NCI-H187 treated with DMSO at 0.1 percent for 48 hours (cell line): ENCODE data around the gene SLC25A27.
"Not testable (repeated sequence)": the region's sequence is repeated elsewhere in the genome, so short reads cannot be mapped to it uniquely, and the experiment has no call there.

Experiments
- DNase-seq: peaks from one replicate; lab custom pipeline; 2025; lab: John Stamatoyannopoulos, UW

SLC25A27 gene, protein sequence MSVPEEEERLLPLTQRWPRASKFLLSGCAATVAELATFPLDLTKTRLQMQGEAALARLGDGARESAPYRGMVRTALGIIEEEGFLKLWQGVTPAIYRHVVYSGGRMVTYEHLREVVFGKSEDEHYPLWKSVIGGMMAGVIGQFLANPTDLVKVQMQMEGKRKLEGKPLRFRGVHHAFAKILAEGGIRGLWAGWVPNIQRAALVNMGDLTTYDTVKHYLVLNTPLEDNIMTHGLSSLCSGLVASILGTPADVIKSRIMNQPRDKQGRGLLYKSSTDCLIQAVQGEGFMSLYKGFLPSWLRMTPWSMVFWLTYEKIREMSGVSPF

DNA sequence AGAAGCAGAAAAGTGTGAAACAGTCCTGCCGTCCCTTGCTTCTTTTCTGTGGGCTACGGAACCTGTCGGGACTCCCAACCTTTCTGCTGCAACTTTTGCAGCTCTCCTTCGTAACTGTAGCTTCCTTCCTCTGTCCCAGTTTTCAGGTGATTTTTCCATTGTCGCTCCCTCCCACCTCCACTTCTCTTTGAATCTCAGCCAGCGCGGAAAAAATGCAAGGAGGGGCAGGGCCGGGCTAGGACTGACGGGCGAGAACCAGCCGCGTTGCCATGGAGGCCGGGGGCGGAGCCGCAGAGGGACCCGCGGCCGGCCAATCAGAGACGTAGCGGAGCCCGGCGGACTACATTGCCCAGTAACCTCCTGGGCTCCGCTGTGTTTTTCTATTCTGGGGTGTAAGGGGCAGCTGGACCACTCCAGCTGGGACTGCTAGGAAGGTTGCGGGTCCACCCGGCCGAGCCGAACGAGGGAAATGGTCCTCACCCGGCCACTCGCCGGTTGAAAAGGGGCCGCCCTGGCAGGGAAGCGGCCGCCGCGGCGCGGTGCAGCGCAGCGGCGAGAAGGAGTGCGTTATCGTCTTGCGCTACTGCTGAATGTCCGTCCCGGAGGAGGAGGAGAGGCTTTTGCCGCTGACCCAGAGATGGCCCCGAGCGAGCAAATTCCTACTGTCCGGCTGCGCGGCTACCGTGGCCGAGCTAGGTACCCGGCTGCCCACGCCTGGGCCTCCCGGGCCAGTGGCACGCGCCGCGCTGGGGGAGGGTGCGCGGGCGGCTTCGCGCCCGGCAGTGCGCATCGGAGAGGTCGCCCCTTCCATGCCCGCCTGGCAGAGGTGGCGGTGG lies at the start of gene SLC25A27, which contains the start of gene CYP39A1:
Gene SLC25A27, plus strand, starts transcription at position 373 of the 836 bp plus-strand sequence. Its CDS starts 218 bp downstream, at position 591.
Gene CYP39A1, minus strand, starts transcription at position 216 of the 836 bp plus-strand sequence. CDS start 236 bp downstream, outside the sequence.
- peak; percentile 59 for DNase-seq

DNA sequence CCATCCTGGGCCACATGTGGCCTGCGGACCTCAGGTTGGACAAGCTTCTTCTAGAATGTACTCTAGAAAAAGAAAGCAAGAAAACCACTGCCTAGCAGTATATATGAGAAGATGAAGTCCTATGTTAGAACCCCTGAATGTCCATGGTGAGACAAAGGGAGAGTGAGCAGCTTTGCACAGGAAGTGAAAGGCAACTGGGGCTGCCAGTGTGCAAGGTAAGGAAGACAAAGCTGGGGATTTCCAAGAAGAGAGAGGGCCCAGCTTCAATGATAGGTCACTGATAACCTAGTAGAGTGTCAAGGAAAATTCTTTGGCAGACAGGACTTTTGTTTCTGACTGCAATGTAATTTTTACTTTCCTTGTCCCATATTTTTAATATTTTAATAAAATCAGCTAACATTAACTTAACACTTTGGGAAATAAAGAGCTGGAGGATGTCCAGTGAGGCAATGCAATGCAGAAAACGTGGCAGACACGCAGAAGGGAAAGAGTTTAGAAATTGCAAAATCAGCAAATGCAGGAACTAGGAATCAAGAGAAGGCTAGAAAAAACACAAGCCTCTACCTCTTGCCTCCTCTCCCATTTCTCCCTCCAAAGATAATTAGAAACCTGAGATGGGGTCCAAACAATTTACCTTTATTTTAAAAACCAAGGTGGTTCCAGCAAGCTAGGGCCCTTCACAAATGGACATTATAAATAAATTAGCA lies 47.5 kb upstream of the SLC25A27 start:
- no peak for DNase-seq

DNA sequence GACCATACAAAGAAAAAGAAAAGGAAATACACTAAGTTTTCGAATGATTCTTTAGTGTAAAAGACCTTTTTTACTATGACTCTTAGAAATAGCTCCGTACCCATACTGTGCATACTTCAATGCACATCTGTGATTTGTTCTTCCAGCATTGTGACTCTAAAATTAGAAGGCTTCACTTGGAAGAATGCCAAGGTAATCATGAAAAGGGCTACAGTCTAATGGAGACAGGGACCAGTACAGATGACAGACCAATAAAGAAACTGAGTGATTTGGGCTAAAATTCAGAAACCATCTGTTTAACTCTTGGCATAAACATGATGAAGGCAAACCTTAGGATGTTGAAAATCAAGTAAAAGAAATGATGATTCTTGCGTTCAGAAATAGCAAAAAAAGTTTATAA lies 46.4 kb upstream of the SLC25A27 start:
- DNase-seq = no peak

DNA sequence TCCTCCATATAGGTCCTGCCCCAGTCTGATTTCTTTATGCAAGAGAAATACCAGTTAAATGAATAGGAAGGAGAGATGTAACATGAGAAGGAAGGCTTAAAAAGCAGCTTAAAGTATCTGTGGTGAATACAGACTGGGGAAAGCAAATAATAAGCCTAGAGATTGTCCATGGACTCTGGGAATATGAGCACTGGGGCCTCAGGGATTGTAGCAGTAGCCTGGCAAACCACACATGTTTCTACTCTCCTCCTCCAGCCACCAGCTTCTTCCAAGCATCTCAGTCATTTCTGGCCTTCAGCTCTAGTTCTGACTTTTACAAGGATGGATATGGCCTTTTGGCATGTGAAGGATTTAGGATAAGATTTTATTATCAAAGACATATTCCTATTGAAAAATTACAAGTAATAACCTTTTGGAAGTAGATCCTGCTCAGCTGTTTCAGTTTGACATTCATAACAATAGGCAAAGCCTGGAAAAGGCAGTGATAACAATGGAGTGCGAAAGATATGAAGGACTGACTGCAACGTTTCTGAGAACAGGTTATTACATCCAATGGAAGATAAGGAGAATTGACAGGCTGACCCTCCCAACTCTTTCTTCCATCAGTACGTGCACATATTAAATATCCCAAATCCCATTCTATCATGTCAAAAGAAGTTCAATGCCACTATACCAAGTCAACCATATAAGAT lies 41.8 kb upstream of the SLC25A27 start:
- DNase-seq = no peak

DNA sequence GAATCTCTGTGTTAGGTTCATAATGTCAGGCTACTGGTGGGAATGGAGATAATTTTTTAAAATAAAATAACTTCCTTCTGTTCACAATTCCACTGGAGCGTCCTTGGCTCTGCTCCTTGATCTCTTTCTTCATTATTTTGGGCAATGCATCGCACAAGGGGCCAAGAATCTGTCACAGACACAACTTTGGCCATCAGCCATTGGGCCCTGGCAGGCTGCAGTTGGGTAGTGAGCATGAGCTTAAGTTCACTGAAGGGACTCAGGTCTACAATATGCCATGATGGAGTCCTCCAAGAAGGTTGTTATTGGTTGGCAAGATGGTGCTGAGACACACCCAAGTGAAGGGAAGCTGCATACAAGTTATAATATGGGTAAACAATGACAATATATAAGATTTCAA lies 40.1 kb upstream of the SLC25A27 start:
- no peak for DNase-seq

DNA sequence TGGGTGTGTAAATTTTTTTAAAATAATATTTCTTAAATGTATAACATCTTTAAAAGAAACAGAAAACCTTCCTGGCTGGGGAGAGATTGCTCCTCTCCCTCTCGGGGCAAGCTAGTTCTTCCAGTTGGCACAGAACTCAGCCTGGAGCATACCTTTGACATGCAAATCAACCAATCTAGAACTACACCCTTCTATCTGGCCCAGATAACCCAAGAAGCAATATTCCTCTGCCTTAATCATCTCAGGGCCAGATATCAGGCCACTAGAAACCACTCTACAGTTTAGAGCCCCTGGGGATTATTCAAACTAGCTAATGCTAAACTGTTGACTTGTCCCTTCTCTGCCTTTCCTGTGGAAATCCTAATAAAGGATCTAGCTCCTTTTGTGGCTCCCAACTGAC lies 34.0 kb upstream of the SLC25A27 start:
- DNase-seq = no peak

DNA sequence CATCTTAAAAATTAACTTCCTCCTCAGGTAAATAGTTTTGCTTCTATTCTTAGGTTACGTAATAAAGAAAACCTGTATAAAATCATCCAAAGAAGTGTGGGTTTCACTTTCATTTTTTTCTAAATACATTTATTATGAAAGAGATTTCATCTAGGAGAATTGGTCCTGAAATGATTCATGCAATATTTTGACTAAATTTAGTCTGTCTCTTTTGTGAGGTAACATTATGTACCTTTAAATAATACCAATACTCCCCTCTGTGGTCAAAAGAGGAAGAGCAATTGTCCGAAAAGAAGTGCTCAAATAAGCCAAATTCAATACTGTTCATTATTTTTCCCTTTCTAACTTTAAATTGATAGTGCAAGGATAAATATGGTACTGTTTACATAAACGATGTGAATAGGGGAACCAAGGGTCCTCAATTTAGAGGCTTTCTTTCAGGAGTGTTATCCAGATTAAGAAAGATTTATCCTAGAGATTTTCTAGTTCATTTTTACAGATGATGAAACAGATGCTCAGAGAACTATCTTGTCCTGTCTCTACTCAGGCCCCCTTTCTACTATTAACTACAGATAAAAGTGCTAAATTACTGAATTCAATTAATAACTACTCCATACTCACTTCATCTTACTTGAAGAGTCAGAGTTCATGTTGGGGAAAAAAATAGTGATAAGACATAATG lies 26.4 kb upstream of the SLC25A27 start:
- DNase-seq = no peak

DNA sequence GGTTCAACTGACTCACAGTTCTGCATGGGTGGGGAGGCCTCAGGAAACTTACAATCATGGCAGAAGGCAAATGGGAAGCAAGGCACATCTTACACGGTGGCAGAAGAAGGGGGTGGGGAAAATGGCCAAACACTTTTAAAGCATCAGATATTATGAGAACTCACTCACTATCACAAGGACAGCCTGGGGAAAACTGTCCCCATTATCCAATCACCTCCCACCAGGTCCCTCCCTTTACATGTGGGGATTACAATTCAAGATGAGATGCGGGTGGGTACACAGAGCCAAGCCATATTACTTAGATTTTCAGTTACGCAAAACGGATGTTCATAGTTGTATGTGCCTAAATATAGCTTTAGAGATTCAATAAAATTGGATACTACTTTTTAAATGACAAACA lies 25.8 kb upstream of the SLC25A27 start:
- DNase-seq = no peak

DNA sequence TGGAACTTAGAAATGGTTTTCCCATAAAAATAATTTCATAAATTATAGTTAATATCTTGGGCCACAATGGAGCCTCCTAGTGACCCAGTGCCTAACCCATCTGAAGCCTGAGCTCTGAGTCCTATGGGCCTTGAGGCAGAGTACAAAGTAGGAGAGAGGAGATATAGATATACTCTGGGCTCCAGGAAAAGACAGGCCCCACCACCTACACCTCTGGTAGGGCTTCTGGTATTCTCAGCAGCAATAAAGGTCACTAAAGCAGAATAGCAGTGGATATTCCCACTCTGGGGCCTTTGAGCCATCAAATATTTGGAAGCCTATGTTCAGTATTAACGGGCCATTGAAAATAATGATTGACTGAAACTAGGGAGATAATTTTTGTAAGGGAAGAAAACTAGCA lies 24.3 kb upstream of the SLC25A27 start:
- no peak for DNase-seq

DNA sequence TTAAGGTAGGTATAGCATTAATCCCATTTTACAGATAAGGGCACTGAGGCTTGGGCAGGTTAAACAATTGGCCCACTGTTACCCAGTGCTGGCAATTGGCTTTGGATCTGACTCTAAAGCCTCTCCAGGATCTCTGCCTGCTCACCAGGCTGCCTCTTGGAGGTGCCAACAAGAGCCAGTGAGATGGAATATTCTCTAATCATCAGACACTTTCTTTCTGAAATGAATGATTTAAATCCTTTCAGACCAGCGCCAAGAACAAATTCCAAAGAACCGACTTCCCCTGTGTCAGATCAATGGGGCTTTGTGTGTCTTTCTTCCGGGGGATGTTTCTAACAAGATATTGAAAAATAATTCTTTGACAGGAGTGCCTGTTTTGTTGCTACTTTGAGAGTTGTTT lies 23.8 kb upstream of the SLC25A27 start:
- DNase-seq = no peak

DNA sequence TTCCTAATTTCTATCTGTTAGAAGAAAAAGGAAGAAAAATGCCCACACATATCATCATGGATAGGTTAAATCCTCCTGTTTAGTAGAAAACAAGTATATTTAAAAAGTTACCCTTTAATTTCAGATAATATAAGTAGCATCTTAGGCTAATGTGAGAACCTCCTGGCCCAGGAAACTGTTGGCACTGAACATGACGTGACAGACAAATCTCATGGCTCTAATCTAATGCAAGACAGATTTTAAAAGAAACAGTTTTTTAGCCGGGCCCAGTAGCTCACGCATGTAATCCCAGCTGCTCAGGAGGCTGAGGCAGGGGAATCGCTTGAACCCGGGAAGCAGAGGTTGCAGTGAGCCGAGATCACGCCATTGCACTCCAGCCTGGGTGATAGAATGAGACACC lies 23.1 kb upstream of the SLC25A27 start:
- no peak for DNase-seq

DNA sequence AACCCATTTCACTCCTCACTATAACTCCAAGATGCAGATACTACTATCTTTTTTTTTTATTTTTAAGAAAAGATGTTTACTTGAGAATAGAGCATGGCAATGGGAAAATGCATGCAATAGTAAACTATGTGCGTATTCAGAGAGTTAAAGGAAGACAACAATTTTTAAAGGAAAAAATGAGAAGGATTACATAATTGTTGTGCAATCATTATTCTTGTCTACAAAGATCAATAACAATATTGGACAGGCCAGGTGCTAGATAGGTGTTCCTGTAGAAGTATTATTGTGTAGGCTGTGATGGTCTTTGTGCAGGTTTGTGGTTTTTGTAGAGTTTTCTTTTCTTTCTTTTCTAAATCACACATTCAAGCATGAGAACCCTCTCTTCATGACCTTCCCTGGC lies 20.7 kb upstream of the SLC25A27 start:
- DNase-seq = no peak

DNA sequence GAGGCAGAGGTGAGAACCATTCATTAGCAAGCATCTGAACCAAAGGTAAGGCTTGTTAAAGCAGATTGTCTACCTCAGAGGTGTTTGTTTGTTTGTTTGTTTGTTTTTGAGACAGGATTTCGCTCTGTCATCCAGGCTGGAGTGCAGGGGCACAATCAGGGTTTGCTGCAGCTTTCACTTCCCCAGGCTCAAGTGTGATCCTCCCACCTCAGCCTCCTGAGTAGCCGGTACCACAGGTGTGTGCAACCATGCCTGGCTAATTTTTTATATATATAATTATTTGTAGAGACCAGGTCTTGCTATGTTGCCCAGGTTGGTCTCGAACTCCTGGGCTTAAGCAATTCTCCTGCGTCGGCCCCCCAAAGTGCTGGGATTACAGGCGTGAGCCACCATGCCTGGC lies 17.3 kb upstream of the SLC25A27 start:
- DNase-seq = no peak

DNA sequence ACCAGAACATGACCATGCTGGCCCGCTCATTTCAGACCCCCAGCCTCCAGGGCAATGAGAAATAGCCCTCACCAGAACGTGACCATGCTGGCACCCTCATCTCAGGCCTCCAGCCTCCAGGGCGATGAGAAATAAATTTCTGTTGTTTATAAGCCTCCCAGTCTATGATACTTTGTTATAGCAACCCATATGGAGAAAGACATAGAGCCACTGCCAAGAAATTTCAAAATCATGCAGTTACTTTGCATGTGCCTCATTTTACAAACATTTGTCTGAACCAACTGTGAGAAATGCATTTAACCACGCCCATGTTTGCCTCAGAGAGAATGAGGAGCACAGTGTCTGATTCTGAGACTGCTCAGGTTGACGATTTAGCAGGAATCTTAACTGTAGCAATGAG lies 15.6 kb upstream of the SLC25A27 start:
- no peak for DNase-seq

DNA sequence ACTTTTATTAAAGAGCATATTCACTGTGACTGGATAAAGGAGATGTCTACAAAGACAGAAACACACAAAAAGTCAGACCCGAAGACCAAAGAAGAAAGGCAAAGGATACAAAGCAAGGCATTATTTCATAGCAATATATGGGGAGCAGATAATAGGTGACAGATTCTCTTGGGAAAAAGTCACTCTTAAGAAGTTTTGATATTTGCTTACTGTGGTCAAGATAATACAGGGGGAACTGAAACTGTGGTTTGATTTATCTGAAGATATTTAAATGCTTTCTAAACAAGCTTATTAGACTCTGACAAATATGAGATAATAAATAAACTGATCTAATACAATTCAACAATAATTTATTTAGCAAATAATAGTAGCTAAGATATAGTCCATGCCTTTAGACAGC lies 14.8 kb upstream of the SLC25A27 start:
- no peak for DNase-seq

DNA sequence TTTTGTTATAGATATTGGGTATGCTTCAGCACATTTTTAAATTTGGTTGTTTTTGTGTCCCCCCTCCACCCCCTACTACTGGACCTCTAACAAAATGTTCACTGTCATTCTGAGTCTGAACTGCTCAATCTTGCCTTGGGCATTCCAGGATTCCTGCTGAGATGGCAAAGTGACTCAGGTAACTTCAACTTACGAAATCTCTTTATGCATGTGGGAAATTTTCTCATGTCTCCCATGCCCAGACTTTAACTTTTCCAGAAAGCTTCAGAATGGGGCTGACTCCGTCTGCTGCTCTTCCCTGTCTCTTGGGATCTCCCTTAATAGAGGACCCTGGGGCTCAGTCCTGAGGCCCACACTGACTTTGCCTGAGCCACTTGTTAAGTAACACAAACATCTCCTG lies 14.1 kb upstream of the SLC25A27 start:
- DNase-seq = no peak

DNA sequence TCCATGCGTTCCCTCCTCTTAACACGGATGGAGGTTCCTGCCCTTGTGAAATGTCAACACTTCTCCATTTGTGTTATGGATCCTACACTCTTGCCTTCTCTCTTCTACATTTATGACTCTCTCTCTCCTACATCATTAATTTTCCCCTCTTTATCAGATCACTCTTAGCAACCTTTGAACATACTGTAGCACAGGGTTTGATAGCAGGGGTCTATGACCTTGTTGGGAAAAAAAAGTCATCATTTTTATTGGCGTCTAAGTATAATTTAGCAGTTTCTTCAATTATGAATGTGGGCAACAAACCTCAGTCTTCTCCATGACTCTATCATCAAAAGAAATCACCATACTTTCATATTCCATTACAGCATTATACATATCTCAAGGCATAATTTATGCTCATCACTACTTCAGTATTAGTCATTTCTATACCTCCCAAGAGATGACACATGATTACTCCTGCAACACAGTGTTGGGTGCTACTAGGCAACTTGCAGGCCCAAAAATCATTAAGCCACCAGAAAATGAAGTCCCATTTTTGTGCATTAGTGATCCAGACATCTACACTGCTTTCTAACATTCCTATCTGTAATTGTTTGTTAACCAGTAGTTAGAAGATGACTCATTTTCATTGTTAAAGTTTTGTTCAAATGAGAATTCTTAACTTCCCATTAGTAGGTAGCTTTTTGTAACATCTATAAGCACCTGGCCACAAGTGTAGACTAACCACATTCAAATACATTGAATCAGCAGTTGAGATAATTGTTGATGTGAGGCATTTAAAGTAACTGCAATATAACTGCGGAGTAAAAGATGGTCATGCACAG lies 9.6 kb upstream of the SLC25A27 start:
- DNase-seq = no peak

DNA sequence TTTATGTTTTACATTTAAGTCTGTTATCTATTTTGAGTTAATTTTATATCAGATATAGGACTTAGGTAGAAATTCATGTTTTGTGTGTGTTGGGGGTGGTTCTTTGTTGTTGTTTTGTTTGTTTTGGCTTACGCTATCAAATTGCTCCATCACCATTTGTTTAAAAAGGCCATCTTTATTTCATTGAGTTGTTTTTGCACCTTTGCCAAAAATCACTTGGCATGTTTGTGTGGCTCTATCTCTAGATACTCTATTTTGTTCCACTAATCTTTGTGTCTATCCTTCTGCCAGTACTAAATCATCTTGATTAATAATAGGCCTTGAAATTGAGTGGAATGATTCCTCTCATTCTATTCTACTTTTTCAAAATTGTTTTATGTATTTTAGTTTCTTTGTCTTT lies 7.5 kb upstream of the SLC25A27 start:
- DNase-seq = no peak

DNA sequence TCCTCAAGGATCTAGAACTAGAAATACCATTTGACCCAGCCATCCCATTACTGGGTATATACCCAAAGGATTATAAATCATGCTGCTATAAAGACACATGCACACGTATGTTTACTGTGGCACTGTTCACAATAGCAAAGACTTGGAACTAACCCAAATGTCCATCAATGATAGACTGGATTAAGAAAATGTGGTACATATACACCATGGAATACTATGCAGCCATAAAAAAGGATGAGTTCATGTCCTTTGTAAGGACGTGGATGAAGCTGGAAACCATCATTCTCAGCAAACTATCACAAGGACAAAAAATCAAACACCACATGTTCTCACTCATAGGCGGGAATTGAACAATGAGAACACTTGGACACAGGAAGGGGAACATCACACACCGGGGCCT lies 4.7 kb upstream of the SLC25A27 start:
- DNase-seq = not testable (repeated sequence)

DNA sequence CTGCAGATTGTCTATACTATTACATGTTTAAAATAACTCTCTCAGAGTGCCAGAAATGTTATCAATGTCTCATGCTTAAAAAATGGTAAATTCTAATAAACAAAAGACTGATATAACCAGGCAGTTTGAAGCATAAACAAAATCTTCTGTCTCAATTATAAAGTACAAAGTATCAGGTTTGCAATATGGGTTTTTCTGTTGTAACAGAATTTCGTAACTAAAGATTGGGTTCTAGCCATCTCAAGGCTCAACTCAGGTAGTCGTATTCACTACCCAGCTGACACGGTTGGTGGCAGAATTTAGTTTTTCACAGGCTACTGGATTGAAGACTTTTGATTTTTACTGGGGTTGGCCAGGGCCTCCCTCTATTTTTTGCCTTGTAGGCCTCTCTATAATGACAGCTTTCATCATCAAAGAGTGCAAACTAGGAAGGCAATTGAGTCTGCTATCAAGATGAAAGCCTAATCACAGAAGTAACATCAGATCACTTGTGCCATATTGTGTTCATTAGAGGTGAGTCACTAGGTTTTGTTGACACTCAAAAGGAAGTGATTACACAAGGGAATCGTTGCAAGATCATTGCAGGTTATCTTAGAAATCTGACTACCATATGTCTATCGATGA lies 3.8 kb upstream of the SLC25A27 start:
- no peak for DNase-seq
